ENCODE data around the gene SF3A2.

Gene SF3A2

GRCh38 chr19:2226840-2227360 lies 9.7 kb upstream of the SF3A2 start:
- DNase-seq (ENCODE audit: low read depth in 2 of 2) = no peak

GRCh38 chr19:2227415-2228156 lies 9.0 kb upstream of the SF3A2 start:
- no peak for DNase-seq (ENCODE audit: low read depth in 2 of 2)

- DNase-seq (ENCODE audit: low read depth in 2 of 2) = no peak
Observed at GRCh38 chr19:2228157-2229030, 8.2 kb upstream of the SF3A2 start.

GRCh38 chr19:2229103-2230032 lies 7.3 kb upstream of the SF3A2 start:
- no peak for DNase-seq (ENCODE audit: low read depth in 2 of 2)

GRCh38 chr19:2230033-2230531 lies 6.5 kb upstream of the SF3A2 start:
- no peak for DNase-seq (ENCODE audit: low read depth in 2 of 2)

GRCh38 chr19:2230807-2231533 lies 5.7 kb upstream of the SF3A2 start:
- DNase-seq (ENCODE audit: low read depth in 2 of 2) = no peak

GRCh38 chr19:2231621-2232221 lies 4.9 kb upstream of the SF3A2 start:
- DNase-seq (ENCODE audit: low read depth in 2 of 2) = no peak

- DNase-seq (ENCODE audit: low read depth in 2 of 2) = no peak
Observed at GRCh38 chr19:2232286-2233151, 4.1 kb upstream of the SF3A2 start.

- no peak for DNase-seq (ENCODE audit: low read depth in 2 of 2)
Observed at GRCh38 chr19:2233601-2234280, 2.9 kb upstream of the SF3A2 start.

GRCh38 chr19:2234996-2235380 lies 1.6 kb upstream of the SF3A2 start:
- no peak for DNase-seq (ENCODE audit: low read depth in 2 of 2)

- no peak for DNase-seq (ENCODE audit: low read depth in 2 of 2)
Observed at GRCh38 chr19:2235381-2236063, 1.1 kb upstream of the SF3A2 start.

- no peak for DNase-seq (ENCODE audit: low read depth in 2 of 2)
Observed at GRCh38 chr19:2236064-2236313, 635 bp upstream of the SF3A2 start.

GRCh38 chr19:2237051-2237868 lies 636 bp downstream of the SF3A2 start:
- DNase-seq (ENCODE audit: low read depth in 2 of 2) = no peak

GRCh38 chr19:2237869-2238153 lies 1.2 kb downstream of the SF3A2 start:
- no peak for DNase-seq (ENCODE audit: low read depth in 2 of 2)

- DNase-seq (ENCODE audit: low read depth in 2 of 2) = no peak
Observed at GRCh38 chr19:2239173-2239572, 2.5 kb downstream of the SF3A2 start.

GRCh38 chr19:2239771-2240770 lies 3.4 kb downstream of the SF3A2 start:
- no peak for DNase-seq (ENCODE audit: low read depth in 2 of 2)

All from stimulated activated CD8-positive, alpha-beta memory T cell treated with anti-CD3 and anti-CD28 coated beads, Interleukin-15, amount 100 ng/mL, for 4 hours (primary cell).